HFFc6 (cell line): ENCODE measurements around the gene NUMBL. TPM values are rescaled to one million over a fixed set of nuclear protein-coding genes. Genes with fewer than 3 reads are reported as not detected.
A peak's percentile ranks its signal among the peaks of the same experiment; 100 is the strongest.

Experiments used
- DNase-seq: peaks from one replicate; pipeline ENCODE4 v3.0.0-alpha.2; 2018
- H3K27ac Mint-ChIP-seq: 2 replicates; pipeline ENCODE4 v1.8.0; 2020; ENCODE audit warnings: mild to moderate bottlenecking, mixed read lengths
- H3K27me3 Mint-ChIP-seq: 2 replicates; pipeline ENCODE4 v1.8.0; 2021; ENCODE audit warnings: mild to moderate bottlenecking, moderate library complexity, mixed read lengths; ENCODE audit not compliant: insufficient read depth
- H3K36me3 Mint-ChIP-seq: 2 replicates; pipeline ENCODE4 v1.8.0; 2021; ENCODE audit warnings: low read depth, mixed read lengths
- H3K4me1 Mint-ChIP-seq: 2 replicates; pipeline ENCODE4 v1.8.0; 2020; ENCODE audit warnings: low read depth, mixed read lengths
- H3K4me3 Mint-ChIP-seq: 2 replicates; pipeline ENCODE4 v1.8.0; 2020; ENCODE audit warnings: mild to moderate bottlenecking, moderate library complexity, mixed read lengths
- H3K9me3 Mint-ChIP-seq: 2 replicates; pipeline ENCODE4 v1.8.0; 2020; ENCODE audit warnings: mild to moderate bottlenecking, mixed read lengths
- CTCF ChIP-seq: fragments of 200-600 bp; sonication (generic); IDR thresholded peaks from 2 replicates; pipeline ENCODE4 v1.5.0; 2021; ENCODE audit warnings: antibody characterized with exemption, mild to moderate bottlenecking
- total RNA-seq, 6 experiments: library from RNA; stranded (reverse); fragmentation: NEBNext Ultra II Directional; extraction: Animal tissue kit (Norgen Biotek cat#: 25700); gene quantifications; 2 replicates in 1 of 6; 3 replicates in 5 of 6; pipeline ENCODE4 v1.2.3, GENCODE V29; 2021

NUMBL gene
- total RNA-seq, 6 experiments from 2014 or later = 49.1 to 58.3 (median 53.6) TPM

GRCh38 chr19:40667602-40668001 lies 22.8 kb downstream of the NUMBL start:
- H3K36me3 Mint-ChIP-seq = peaks cover 7% of the 10 kb centered on the region; the same call in 1 of the 2 replicates
- no peak for DNase-seq
- TF ChIP-seq CTCF = no peak

GRCh38 chr19:40666803-40667438 lies 23.5 kb downstream of the NUMBL start:
- no peak for TF ChIP-seq CTCF
- Mint-ChIP-seq H3K4me3 (no peak overlapping the region), H3K9me3 (peaks cover 9% of the 10 kb centered on the region), H3K36me3 (peaks cover 7% of the 10 kb centered on the region; the same call in 1 of the 2 replicates), H3K27ac (peak overlapping the region; percentile 36), H3K4me1 (peaks cover 23% of the 10 kb centered on the region), H3K27me3 (peaks cover 8% of the 10 kb centered on the region)
- DNase-seq = no peak

More at GRCh38 chr19:40667602-40668001, 22.8 kb downstream of the NUMBL start:
- Mint-ChIP-seq H3K27me3 (peaks cover 8% of the 10 kb centered on the region), H3K4me3 (no peak overlapping the region), H3K4me1 (peaks cover 23% of the 10 kb centered on the region), H3K9me3 (peaks cover 9% of the 10 kb centered on the region), H3K27ac (no peak overlapping the region)

GRCh38 chr19:40663695-40664692 lies 26.5 kb downstream of the NUMBL start:
- H3K9me3 Mint-ChIP-seq = peaks cover under 1% of the 10 kb centered on the region; the same call in 1 of the 2 replicates
- peak; percentile 14 for DNase-seq
- peaks cover 13% of the 10 kb centered on the region for H3K27me3 Mint-ChIP-seq
- H3K36me3 Mint-ChIP-seq = peaks cover 7% of the 10 kb centered on the region; the same call in 1 of the 2 replicates
- TF ChIP-seq CTCF = no peak
- peak overlapping the region; percentile 88 for H3K4me3 Mint-ChIP-seq
- peak overlapping the region; percentile 82 for H3K27ac Mint-ChIP-seq
- peaks cover 23% of the 10 kb centered on the region for H3K4me1 Mint-ChIP-seq

GRCh38 chr19:40662925-40663694 lies 27.3 kb downstream of the NUMBL start:
- peak overlapping the region; percentile 82 for H3K27ac Mint-ChIP-seq
- peaks cover 23% of the 10 kb centered on the region for H3K4me1 Mint-ChIP-seq
- peak overlapping the region; percentile 88 for H3K4me3 Mint-ChIP-seq
- H3K36me3 Mint-ChIP-seq = peaks cover 7% of the 10 kb centered on the region; the same call in 1 of the 2 replicates
- DNase-seq = peak; percentile 64
- peak; percentile 100 for TF ChIP-seq CTCF
- no peaks in the 10 kb centered on the region for H3K9me3 Mint-ChIP-seq
- peaks cover 13% of the 10 kb centered on the region for H3K27me3 Mint-ChIP-seq

- Mint-ChIP-seq H3K27ac (no peak overlapping the region), H3K9me3 (no peaks in the 10 kb centered on the region), H3K36me3 (peaks cover 3% of the 10 kb centered on the region; the same call in 1 of the 2 replicates), H3K4me3 (no peak overlapping the region), H3K27me3 (peaks cover 15% of the 10 kb centered on the region), H3K4me1 (peaks cover 17% of the 10 kb centered on the region)
- no peak for TF ChIP-seq CTCF
- no peak for DNase-seq
Observed at GRCh38 chr19:40661616-40662015, 28.8 kb downstream of the NUMBL start.
